ENCODE data around the gene ACAA1.

ACAA1 gene

DNA sequence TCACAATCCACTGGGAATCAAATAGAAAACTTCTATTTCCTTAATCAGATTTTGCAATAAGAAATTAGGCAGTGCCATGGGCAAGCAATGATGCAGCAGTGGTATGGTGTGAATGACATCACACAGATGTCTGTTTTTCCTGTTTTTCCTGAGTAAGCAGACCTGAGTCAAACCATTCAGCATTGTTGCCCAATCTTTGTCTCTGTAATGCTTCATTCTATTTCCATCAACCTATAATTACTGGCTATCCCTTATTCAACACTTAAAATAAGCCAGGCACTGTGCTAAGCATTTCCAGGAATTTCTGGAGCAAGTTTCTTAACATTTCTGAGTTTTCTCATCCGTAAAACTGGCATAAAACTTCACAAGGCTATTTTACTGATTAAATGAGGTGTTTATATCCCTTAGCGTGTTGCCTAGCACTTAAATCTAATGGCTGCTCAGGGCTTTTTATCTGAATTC, 17.1 kb upstream of the ACAA1 start:
- TF ChIP-seq, protein P1, sequence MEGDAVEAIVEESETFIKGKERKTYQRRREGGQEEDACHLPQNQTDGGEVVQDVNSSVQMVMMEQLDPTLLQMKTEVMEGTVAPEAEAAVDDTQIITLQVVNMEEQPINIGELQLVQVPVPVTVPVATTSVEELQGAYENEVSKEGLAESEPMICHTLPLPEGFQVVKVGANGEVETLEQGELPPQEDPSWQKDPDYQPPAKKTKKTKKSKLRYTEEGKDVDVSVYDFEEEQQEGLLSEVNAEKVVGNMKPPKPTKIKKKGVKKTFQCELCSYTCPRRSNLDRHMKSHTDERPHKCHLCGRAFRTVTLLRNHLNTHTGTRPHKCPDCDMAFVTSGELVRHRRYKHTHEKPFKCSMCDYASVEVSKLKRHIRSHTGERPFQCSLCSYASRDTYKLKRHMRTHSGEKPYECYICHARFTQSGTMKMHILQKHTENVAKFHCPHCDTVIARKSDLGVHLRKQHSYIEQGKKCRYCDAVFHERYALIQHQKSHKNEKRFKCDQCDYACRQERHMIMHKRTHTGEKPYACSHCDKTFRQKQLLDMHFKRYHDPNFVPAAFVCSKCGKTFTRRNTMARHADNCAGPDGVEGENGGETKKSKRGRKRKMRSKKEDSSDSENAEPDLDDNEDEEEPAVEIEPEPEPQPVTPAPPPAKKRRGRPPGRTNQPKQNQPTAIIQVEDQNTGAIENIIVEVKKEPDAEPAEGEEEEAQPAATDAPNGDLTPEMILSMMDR (IDR thresholded peaks at IDR 0.05; ENCODE audit: low read depth, low read length, missing control alignments): no peak
- no peak overlapping the region for H3K4me3 ChIP-seq (replicated peaks; ENCODE audit: low read depth, low read length)
- no peak for DNase-seq (ENCODE audit: extremely low read depth, low read depth)

DNA sequence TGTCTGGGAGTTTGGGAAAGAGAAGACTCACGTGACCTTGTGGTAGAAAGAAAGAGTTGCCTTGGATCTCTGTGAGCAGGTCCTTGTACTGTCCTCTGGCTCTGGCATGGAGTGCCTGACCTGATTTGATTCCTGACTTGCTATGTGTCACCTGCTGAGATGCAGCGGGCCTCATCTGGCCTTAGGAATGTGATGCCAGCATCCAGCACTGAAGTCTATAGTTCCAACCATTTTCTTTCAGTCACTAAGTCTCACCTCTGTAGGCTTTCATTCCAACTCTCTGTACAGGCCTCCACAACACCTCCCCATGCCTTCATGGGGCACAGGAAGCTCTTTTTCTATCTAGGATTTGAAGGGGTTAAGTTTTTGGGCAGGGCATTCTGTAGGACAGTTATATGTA, 16.3 kb upstream of the ACAA1 start:
- DNase-seq (ENCODE audit: extremely low read depth, low read depth): no peak
- TF ChIP-seq, protein P1 (IDR thresholded peaks at IDR 0.05; ENCODE audit: low read depth, low read length, missing control alignments): no peak
- H3K4me3 ChIP-seq (replicated peaks; ENCODE audit: low read depth, low read length): no peak overlapping the region

DNA sequence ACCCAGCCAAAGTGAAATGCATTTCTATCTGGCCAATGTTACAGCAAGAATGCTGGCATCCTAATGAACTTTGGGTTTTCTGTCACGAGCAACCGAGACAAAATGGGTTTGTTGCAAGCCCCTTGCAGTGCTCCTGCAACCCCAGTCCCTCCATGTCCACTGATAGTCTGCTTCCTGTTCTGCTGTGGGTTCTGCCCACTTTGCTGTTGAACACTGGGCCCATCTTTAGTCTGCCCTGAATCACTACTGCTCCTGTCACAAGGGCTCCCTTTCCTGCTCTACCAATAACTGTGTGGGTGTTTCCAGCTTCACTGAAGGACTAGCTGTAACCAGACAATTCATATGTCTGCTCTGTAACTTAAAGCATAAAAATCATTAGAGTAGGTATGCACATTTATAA, 15.7 kb upstream of the ACAA1 start:
- no peak overlapping the region for H3K4me3 ChIP-seq (replicated peaks; ENCODE audit: low read depth, low read length)
- TF ChIP-seq, protein P1 (IDR thresholded peaks at IDR 0.05; ENCODE audit: low read depth, low read length, missing control alignments): no peak
- no peak for DNase-seq (ENCODE audit: extremely low read depth, low read depth)

DNA sequence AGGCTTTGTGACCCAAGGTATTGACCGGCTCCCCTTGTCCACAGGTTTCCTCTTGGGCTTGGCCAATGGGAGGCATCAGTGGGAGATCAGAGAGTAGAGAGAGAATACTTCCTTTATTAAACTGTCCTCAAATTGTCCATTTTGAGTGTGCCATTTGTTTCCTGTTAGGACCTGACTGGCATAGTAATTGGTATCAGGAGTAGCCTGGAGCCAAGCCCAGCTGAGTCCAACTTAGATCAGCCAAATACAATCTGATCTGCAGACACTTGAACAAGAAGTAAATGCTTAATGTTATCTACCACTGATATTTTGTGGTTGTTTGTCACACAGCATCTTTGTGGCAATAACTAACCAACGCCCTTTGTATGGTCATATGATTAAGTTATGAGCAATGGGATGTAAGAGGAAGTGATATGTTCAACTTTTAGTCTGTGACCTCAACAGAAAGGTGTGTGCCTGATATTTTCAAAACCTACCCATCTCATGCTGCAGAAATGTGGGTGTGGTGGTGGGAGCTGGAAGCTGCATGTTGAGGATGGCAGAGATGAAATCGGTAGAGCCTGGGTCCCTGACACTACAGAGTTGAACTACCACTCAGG, 14.8 kb upstream of the ACAA1 start:
- TF ChIP-seq, protein P1 (IDR thresholded peaks at IDR 0.05; ENCODE audit: low read depth, low read length, missing control alignments): no peak
- H3K4me3 ChIP-seq (replicated peaks; ENCODE audit: low read depth, low read length): no peak overlapping the region
- no peak for DNase-seq (ENCODE audit: extremely low read depth, low read depth)

DNA sequence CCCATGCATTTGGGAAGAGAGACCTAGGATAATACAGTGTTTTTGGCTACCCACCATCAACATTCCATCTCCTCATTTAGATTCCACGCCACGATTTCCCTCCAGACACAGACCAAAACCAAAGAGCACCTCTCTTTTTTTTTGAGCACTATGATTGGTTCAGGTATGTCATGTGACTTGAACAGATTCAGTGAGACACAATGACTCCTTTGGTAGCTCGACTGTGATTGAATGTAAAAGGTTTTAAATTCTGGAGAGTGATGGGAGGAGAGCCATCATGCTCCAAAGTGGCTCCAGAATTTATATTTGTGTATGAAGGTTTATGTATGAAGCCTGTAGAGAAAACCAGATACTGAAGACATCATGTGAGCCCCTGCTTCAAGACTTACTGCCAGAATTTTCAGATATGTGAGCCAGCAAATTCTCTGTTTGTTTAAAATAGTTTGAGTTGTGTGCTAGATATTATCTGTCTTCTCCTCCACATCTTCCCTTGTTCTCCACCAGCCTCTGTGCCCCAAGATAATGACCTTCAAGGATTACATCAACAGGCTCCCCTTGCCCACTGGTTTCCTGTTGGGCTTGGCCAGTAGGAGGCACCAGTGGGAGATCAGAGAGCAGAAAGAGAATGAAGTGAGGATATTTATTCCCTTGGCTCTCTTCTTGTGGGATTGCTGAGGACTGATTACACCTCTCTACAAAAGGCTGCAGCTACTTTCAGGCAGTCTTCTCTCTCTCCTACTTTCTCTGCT, 14.0 kb upstream of the ACAA1 start:
- TF ChIP-seq, protein P1 (IDR thresholded peaks at IDR 0.05; ENCODE audit: low read depth, low read length, missing control alignments): peak; percentile 18
- no peak overlapping the region for H3K4me3 ChIP-seq (replicated peaks; ENCODE audit: low read depth, low read length)
- DNase-seq (ENCODE audit: extremely low read depth, low read depth): no peak

DNA sequence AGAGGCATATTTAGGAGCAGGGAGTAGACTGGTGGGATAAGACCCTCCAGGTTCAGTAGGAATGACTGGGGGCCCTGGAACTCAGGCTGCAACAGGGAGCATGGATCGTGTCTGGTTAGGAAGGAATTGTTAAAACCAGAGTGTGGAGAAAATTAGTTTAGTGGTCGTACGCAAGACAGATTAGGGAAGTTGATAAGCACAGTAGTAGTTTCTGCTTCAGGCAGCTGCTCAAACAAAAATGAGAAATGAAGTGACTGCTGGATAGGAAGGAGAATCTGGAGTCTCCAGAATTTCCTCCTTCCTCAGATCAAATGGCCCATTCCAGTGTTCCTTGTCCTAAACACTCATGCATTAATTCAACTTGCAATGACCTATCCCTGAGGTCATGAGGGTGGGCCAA, 12.8 kb upstream of the ACAA1 start:
- TF ChIP-seq, protein P1 (IDR thresholded peaks at IDR 0.05; ENCODE audit: low read depth, low read length, missing control alignments): no peak
- no peak for DNase-seq (ENCODE audit: extremely low read depth, low read depth)
- no peak overlapping the region for H3K4me3 ChIP-seq (replicated peaks; ENCODE audit: low read depth, low read length)

All from HFF-Myc (cell line).